ENCODE data around the gene WIPF2. TPM values are rescaled to one million over a fixed set of nuclear protein-coding genes. Genes with fewer than 3 reads are reported as not detected.
A peak's percentile ranks its signal among the peaks of the same experiment; 100 is the strongest.

The WIPF2 gene
- total and polyA plus RNA-seq, 2 of the 8 experiments (the other 6 are each of a cell fraction or from before 2014, with no cell fraction given), result 6.9 to 25.3 TPM

- FAIRE-seq, result no peak
- Histone ChIP-seq H2BK15ac (ENCODE audit: low read length) (no peak overlapping the region), H3K56ac (replicated peaks; ENCODE audit: insufficient read length, low read depth, low read length) (no peak overlapping the region), H3K4me1 (replicated peaks in 1 of 4; ENCODE audit: control insufficient read depth in 3 of 4, insufficient read depth in 4 of 4, low read length in 3 of 4) (peaks cover 0 to 26% (median 18%) of the 10 kb centered on the region in 4 experiments; a peak in 6 of 7 replicates), H3K4me3 (ENCODE audit: extremely low read depth in 1 of 4, insufficient read depth in 2 of 4, low read depth in 3 of 4, low read length in 4 of 4) (no peak overlapping the region), H4K20me1 (replicated peaks in 1 of 2; ENCODE audit: control insufficient read depth in 1 of 2, insufficient read depth in 2 of 2, low read length in 2 of 2) (peaks cover 20 to 31% of the 10 kb centered on the region in 2 experiments), H4K91ac (replicated peaks; ENCODE audit: insufficient read length, low read length) (no peak overlapping the region), H3K27ac (ENCODE audit: low read depth, low read length) (no peak overlapping the region), H3K36me3 (ENCODE audit: control insufficient read depth in 2 of 4, insufficient read depth in 4 of 4, low read length in 3 of 4) (no peaks in the 10 kb centered on the region), H2BK20ac (ENCODE audit: low read length) (no peak overlapping the region), H3K23ac (ENCODE audit: insufficient read length) (no peak overlapping the region), H4K5ac (ENCODE audit: insufficient read length, low read depth, low read length) (no peak overlapping the region), H3K27me3 (replicated peaks in 1 of 4; ENCODE audit: control insufficient read depth in 3 of 4, extremely low read depth in 1 of 4, insufficient read depth in 3 of 4, low read length in 3 of 4) (peaks cover 0 to 22% (median 11%) of the 10 kb centered on the region in 4 experiments; a peak in 5 of 7 replicates), H2AK5ac (ENCODE audit: low read depth, low read length) (no peak overlapping the region), H2AFZ (ENCODE audit: low read length) (no peak overlapping the region), H3K79me1 (ENCODE audit: low read depth, low read length) (peaks cover 17% of the 10 kb centered on the region), H4K8ac (ENCODE audit: extremely low read depth, insufficient read depth, low read length) (no peak overlapping the region), H2BK120ac (replicated peaks; ENCODE audit: low read depth, low read length) (no peak overlapping the region), H3K79me2 (ENCODE audit: control insufficient read depth in 1 of 2, insufficient read depth in 2 of 2, low read length in 2 of 2) (peaks cover 0 to 20% of the 10 kb centered on the region in 2 experiments; a peak in 2 of 4 replicates), H3K4me2 (ENCODE audit: insufficient read depth in 1 of 2, low read depth in 2 of 2, low read length in 2 of 2) (no peak overlapping the region), H3K23me2 (ENCODE audit: low read depth, low read length) (peaks cover 18% of the 10 kb centered on the region), H2BK5ac (ENCODE audit: low read depth, low read length) (0 out of 2 replicates have a peak overlapping the region, but pooled peaks have one; percentile 44), H2BK12ac (ENCODE audit: low read depth, low read length) (no peak overlapping the region), H3K18ac (ENCODE audit: extremely low read depth, low read length) (no peak overlapping the region), H3K9ac (replicated peaks in 1 of 4; ENCODE audit: extremely low read depth in 1 of 4, low read depth in 3 of 4, low read length in 3 of 4) (no peak overlapping the region), H3K4ac (replicated peaks; ENCODE audit: insufficient read length, low read depth, low read length) (no peak overlapping the region), H3K9me3 (ENCODE audit: insufficient read depth in 2 of 2, low read depth in 1 of 2, low read length in 1 of 2) (no peaks in the 10 kb centered on the region), H3K14ac (ENCODE audit: insufficient read length) (no peak overlapping the region)
- DNase-seq (ENCODE audit: low read depth in 1 of 2, low spot score in 2 of 2), result no peak
- 76% methylated on average over 4 of the region's 4 CpGs; no CpG with 5 or more reads in 1 of the 2 experiments for WGBS, 2 experiments (ENCODE audit: extremely low coverage in 1 of 2, insufficient coverage in 1 of 2, insufficient read length in 1 of 2, insufficient replicate concordance in 2 of 2, low coverage in 1 of 2, low lambda C conversion rate in 2 of 2, missing lambda C conversion rate in 1 of 2)
- ChIA-PET CTCF (ENCODE audit: partially characterized antibody) (interaction anchor here (0.5 to 39.2 kb wide), 5 partner anchors 12 to 592 kb away, joined by 3 to 1198 read pairs (median 6); partner anchors contain the start of genes GJD3 and RARA), POLR2A (ENCODE audit: partially characterized antibody) (interaction anchor here (30.6 kb wide), 1 partner anchor 26 kb away, joined by 540 read pairs; the partner anchor contains the start of genes CDC6 and RARA)
- no peak for TF ChIP-seq JUN (IDR thresholded peaks at IDR 0.05; ENCODE audit: low read depth, low read length)
- TF ChIP-seq CEBPB (IDR thresholded peaks at IDR 0.05; ENCODE audit: low read depth, low read length), result no peak
- TF ChIP-seq EGR1 (IDR thresholded peaks at IDR 0.05; ENCODE audit: borderline replicate concordance, low read depth, low read length), result no peak
- no peak for TF ChIP-seq PHF8 (conservative IDR thresholded peaks at IDR 0.05; ENCODE audit: low read depth, low read length)
- no peak for TF ChIP-seq FOSL1 (IDR thresholded peaks at IDR 0.05; ENCODE audit: insufficient read depth, low read depth, low read length)
- TF ChIP-seq ATF2 (IDR thresholded peaks at IDR 0.05; ENCODE audit: low read length), result no peak
- TF ChIP-seq RBBP5 (IDR thresholded peaks at IDR 0.05; ENCODE audit: borderline replicate concordance, low read depth, low read length), result no peak
- TF ChIP-seq SP1 (IDR thresholded peaks at IDR 0.05; ENCODE audit: low read depth, low read length), result no peak
- TF ChIP-seq POLR2AphosphoS5 (IDR thresholded peaks at IDR 0.05; ENCODE audit: low read depth, low read length), result no peak
- TF ChIP-seq, protein P1, sequence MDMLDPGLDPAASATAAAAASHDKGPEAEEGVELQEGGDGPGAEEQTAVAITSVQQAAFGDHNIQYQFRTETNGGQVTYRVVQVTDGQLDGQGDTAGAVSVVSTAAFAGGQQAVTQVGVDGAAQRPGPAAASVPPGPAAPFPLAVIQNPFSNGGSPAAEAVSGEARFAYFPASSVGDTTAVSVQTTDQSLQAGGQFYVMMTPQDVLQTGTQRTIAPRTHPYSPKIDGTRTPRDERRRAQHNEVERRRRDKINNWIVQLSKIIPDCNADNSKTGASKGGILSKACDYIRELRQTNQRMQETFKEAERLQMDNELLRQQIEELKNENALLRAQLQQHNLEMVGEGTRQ (IDR thresholded peaks at IDR 0.05; ENCODE audit: low read length), result no peak
- TF ChIP-seq CBX5 (IDR thresholded peaks at IDR 0.05; ENCODE audit: low read depth, low read length), result no peak
Observed at GRCh38 chr17:40321524-40321929, 102.4 kb downstream of the WIPF2 start.
